AG10803 (cell line): Measurements from ENCODE around the gene C2orf49.

ENCODE experiments used
- DNase-seq: peaks from one replicate; pipeline ENCODE4 v3.0.0; 2010; ENCODE audit warnings: low read depth
- H3K4me3 ChIP-seq: 2 replicates; pipeline ENCODE4 v1.5.1; 2011; ENCODE audit warnings: mild to moderate bottlenecking, low read length, control low read depth
- CTCF ChIP-seq: conservative IDR thresholded peaks from 2 replicates; pipeline ENCODE4 v1.5.1; 2011; ENCODE audit warnings: mild to moderate bottlenecking, low read length, control low read depth, inconsistent platforms

Gene C2orf49

DNA sequence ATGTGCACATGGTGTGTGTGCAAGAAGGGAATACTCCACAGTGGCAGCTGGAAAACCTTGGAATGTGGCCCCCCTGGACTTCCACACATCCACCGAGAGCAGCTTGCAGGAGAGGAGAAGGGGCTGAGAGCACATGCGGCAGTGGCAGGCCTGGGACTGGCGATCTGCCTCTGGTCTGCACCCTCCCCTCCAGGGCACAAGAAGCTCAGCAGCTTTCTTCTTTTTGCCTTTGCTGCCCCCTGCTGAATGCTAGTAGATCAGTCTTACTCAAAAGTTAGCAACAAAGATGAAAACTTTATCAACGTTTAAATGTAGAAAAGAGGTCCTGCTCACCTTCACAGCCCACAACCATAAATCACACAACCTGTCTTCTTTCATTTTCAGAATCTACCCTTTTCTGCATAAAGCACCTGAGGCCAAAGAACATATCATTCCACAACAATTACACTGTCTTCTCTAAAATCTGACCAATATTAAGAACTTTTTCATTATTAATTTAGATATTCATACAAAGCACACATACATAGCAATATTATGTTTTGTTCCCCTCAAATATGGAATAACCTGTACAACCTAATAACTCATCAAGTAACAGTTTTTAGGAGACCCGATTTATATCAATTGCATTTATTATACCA, 42.4 kb upstream of the C2orf49 start:
- peak; percentile 75 for DNase-seq
- TF ChIP-seq CTCF: peak; percentile 76
- no peak overlapping the region for H3K4me3 ChIP-seq

DNA sequence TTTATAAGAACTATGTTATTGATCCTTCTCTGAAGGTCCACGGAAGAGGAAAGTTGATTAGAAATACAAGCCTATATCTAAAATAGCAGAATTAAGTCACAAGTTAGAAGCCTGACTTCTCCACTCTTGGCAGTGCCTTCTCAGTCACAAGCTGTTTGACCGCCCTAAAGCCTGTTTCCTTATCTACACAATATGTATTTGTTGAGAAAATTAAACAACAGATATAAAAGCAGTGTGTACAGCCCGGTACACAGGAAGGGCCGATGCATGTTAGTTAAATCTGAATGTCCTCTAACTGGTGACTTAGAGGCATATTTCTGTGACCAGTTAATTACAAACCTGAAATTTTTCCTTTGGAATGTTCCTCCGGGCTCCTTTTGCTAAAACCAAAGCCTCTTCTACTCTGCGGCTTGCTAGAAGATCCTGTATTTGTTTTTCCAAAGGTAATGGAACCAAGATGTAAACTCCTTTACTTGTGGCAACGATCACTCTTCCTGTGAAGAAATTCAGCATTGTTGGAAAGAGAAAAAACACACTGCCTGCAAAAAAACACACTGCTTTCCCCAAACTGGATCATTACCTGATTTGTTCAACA, 41.2 kb upstream of the C2orf49 start:
- H3K4me3 ChIP-seq: no peak overlapping the region
- TF ChIP-seq CTCF: no peak
- DNase-seq: no peak

- DNase-seq: no peak
- H3K4me3 ChIP-seq: no peak overlapping the region
- TF ChIP-seq CTCF: no peak
Measured at GRCh38 chr2:105297216-105297615, 40.1 kb upstream of the C2orf49 start.

DNA sequence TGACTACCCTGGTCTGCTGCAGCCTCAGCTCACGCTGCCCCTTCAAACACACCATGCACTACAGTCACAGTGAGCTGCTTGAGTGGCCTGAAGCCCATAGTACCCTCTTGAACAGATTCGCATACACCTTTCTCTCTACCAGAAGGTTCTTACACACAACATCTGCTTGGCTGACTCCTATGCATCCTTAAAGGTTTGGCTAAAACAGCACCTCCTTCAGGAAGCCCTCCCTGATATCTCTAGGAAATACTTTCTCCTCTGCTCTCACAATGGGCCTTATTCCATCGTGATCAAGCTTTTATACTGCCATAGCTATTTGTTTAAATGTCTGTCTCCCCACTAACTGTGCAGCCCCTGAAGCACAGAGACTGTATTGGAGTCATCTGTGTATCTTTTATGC, 39.3 kb upstream of the C2orf49 start:
- no peak overlapping the region for H3K4me3 ChIP-seq
- no peak for TF ChIP-seq CTCF
- DNase-seq: no peak

GRCh38 chr2:105299290-105299689, 38.0 kb upstream of the C2orf49 start:
- DNase-seq: no peak
- no peak for TF ChIP-seq CTCF
- H3K4me3 ChIP-seq: no peak overlapping the region

DNA sequence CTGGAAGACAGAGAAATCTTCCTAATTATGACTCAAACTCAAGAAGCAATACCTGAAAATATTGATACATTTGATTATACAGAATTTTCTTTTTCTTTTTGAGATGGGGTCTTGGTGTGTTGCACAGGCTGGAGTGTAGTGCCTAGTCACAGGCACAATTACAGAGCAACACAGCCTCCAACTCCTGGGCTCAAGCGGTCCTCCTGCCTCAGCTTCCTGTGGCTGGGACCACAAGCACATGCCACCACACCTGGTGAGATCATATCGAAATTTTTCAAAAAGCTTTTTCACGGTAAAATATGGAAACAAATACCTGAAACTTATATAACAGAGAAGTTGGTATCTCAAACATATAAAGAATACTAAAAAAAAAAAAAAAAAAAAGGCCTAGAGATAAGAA, 35.7 kb upstream of the C2orf49 start:
- no peak for TF ChIP-seq CTCF
- no peak overlapping the region for H3K4me3 ChIP-seq
- DNase-seq: no peak

- DNase-seq: no peak
- no peak overlapping the region for H3K4me3 ChIP-seq
- no peak for TF ChIP-seq CTCF
Measured at GRCh38 chr2:105307146-105307545, 30.2 kb upstream of the C2orf49 start.
